NK-92 (cell line): ENCODE measurements around the gene GMCL2.
"Not testable (repeated sequence)": the region's sequence is repeated elsewhere in the genome, so short reads cannot be mapped to it uniquely, and the experiment has no call there.

ENCODE experiments used
- DNase-seq: peaks from one replicate; lab custom pipeline; 2025; ENCODE audit not compliant: unreplicated experiment; lab: John Stamatoyannopoulos, UW

GMCL2 gene

GRCh38 chr5:178187014-178187413 is at the start of gene GMCL2:
Gene GMCL2, minus strand, starts transcription at chr5:178187371. Its CDS starts 72 bp downstream, at chr5:178187299.
- DNase-seq: no peak

- DNase-seq: no peak
Observed at GRCh38 chr5:178236679-178237078, 49.5 kb upstream of the GMCL2 start.

GRCh38 chr5:178236126-178236525 is 49.0 kb upstream of the GMCL2 start:
- no peak for DNase-seq

- DNase-seq: no peak
Observed at GRCh38 chr5:178235588-178235974, 48.4 kb upstream of the GMCL2 start.

- no peak for DNase-seq
Observed at GRCh38 chr5:178234750-178235587, 47.8 kb upstream of the GMCL2 start.

GRCh38 chr5:178234121-178234749 is 47.1 kb upstream of the GMCL2 start:
- DNase-seq: no peak

GRCh38 chr5:178232920-178233429 is 45.8 kb upstream of the GMCL2 start:
- DNase-seq: no peak

- no peak for DNase-seq
Observed at GRCh38 chr5:178232124-178232919, 45.2 kb upstream of the GMCL2 start, which contains the start of gene PHYKPL. Gene PHYKPL, minus strand, starts transcription at chr5:178232802. Its CDS starts 252 bp downstream, at chr5:178232550.

- no peak for DNase-seq
Observed at GRCh38 chr5:178231539-178232123, 44.5 kb upstream of the GMCL2 start.

- DNase-seq: no peak
Observed at GRCh38 chr5:178230879-178231538, 43.8 kb upstream of the GMCL2 start.

- DNase-seq: no peak
Observed at GRCh38 chr5:178229861-178230260, 42.7 kb upstream of the GMCL2 start.

- not testable (repeated sequence) for DNase-seq
Observed at GRCh38 chr5:178229111-178229510, 41.9 kb upstream of the GMCL2 start.

- no peak for DNase-seq
Observed at GRCh38 chr5:178228609-178229008, 41.4 kb upstream of the GMCL2 start.

GRCh38 chr5:178227929-178228328 is 40.8 kb upstream of the GMCL2 start:
- DNase-seq: no peak

GRCh38 chr5:178227138-178227659 is 40.0 kb upstream of the GMCL2 start:
- no peak for DNase-seq

- DNase-seq: no peak
Observed at GRCh38 chr5:178225174-178225573, 38.0 kb upstream of the GMCL2 start.

- DNase-seq: no peak
Observed at GRCh38 chr5:178224403-178224802, 37.2 kb upstream of the GMCL2 start.

GRCh38 chr5:178223828-178224335 is 36.7 kb upstream of the GMCL2 start:
- DNase-seq: no peak

GRCh38 chr5:178223196-178223773 is 36.1 kb upstream of the GMCL2 start:
- no peak for DNase-seq

- no peak for DNase-seq
Observed at GRCh38 chr5:178222292-178222691, 35.1 kb upstream of the GMCL2 start.
